ENCODE data around the gene PHTF1. TPM values are rescaled to one million over a fixed set of nuclear protein-coding genes. Genes with fewer than 3 reads are reported as not detected.

Gene PHTF1
- polyA plus RNA-seq, 3 donors = 6.7 to 12.2 (median 11.1) TPM

DNA sequence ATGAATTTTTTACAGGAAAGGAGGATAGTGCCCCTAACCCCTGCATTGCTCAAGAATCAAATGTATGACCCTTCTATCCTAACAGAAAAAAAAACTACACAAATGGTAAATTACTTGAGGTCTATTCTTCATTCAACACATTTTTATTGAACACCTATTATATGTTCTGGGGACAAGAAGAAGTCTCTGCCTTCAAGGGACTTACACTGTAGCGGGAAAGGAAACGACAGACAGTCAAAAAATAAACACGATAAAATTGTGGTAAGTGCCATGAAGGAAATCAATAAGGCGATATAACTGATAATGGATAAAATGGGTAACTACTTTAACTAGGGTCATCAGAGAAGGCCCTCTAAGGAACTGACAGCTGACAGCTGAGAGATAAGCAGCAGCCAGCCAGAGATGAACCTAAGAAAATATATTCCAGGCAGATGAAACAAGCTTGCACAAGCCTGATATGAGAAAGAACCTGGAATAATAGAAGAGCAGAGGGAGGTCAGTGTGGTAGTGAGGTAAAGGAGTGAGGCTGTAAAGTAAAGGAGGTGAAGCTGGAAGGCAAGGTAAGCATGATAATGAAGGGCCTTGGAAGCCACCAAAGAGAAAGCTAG lies 66.4 kb downstream of the PHTF1 start:
- H3K4me3 Mint-ChIP-seq = no peak overlapping the region
- TF ChIP-seq, protein P1, sequence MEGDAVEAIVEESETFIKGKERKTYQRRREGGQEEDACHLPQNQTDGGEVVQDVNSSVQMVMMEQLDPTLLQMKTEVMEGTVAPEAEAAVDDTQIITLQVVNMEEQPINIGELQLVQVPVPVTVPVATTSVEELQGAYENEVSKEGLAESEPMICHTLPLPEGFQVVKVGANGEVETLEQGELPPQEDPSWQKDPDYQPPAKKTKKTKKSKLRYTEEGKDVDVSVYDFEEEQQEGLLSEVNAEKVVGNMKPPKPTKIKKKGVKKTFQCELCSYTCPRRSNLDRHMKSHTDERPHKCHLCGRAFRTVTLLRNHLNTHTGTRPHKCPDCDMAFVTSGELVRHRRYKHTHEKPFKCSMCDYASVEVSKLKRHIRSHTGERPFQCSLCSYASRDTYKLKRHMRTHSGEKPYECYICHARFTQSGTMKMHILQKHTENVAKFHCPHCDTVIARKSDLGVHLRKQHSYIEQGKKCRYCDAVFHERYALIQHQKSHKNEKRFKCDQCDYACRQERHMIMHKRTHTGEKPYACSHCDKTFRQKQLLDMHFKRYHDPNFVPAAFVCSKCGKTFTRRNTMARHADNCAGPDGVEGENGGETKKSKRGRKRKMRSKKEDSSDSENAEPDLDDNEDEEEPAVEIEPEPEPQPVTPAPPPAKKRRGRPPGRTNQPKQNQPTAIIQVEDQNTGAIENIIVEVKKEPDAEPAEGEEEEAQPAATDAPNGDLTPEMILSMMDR (IDR thresholded peaks at IDR 0.05) = no peak
- H3K79me2 ChIP-seq (ENCODE audit: insufficient read depth, low read length) = no peaks in the 10 kb centered on the region
- peaks cover 20 to 44% of the 10 kb centered on the region in 2 donors for H3K36me3 Mint-ChIP-seq
- H3K4me3 ChIP-seq (replicated peaks in 1 of 3; ENCODE audit: low read depth in 2 of 3, low read length in 3 of 3) = no peak overlapping the region
- 100% methylated on average over 3 of the region's 4 CpGs for WGBS (ENCODE audit: insufficient coverage)
- peaks cover 6 to 10% of the 10 kb centered on the region in 2 donors for H3K4me1 ChIP-seq (ENCODE audit: control insufficient read depth in 1 of 2, insufficient read depth in 2 of 2, low read length in 2 of 2)
- H2AFZ ChIP-seq (ENCODE audit: insufficient read depth, low read depth, low read length, poor library complexity, severe bottlenecking) = no peak overlapping the region
- no peak for DNase-seq
- H3K4me2 ChIP-seq (replicated peaks; ENCODE audit: extremely low read depth, low read length, poor library complexity, severe bottlenecking) = no peak overlapping the region
- H3K27me3 ChIP-seq (ENCODE audit: control insufficient read depth in 2 of 2, insufficient read depth in 2 of 2, low read length in 2 of 2) = no peaks in the 10 kb centered on the region
- peaks cover 0 to 17% of the 10 kb centered on the region in 2 donors for H3K9me3 ChIP-seq (replicated peaks in 1 of 2; ENCODE audit: control insufficient read depth in 1 of 2, insufficient read depth in 1 of 2, low read length in 2 of 2)
- H3K27ac ChIP-seq (ENCODE audit: low read depth in 1 of 2, low read length in 2 of 2) = no peak overlapping the region
- no peak overlapping the region for H3K9ac ChIP-seq (ENCODE audit: insufficient read depth, low read length, poor library complexity, severe bottlenecking)
- intact Hi-C loops (cut with micrococcal nuclease) = no loop called here
- peaks cover 6 to 19% (median 13%) of the 10 kb centered on the region in 7 donors for H3K9me3 Mint-ChIP-seq
- peaks cover 0 to 1% (median 0%) of the 10 kb centered on the region in 3 donors for H3K27me3 Mint-ChIP-seq (ENCODE audit: low read depth in 3 of 3)
- no peak overlapping the region for H3K27ac Mint-ChIP-seq
- peaks cover 9% of the 10 kb centered on the region for H3K4me1 Mint-ChIP-seq
- H3K36me3 ChIP-seq (replicated peaks in 1 of 2; ENCODE audit: control insufficient read depth in 1 of 2, insufficient read depth in 2 of 2, low read length in 2 of 2) = peaks cover 9 to 41% of the 10 kb centered on the region in 2 donors
- no peaks in the 10 kb centered on the region for H4K20me1 ChIP-seq (ENCODE audit: insufficient read depth, low read length)

DNA sequence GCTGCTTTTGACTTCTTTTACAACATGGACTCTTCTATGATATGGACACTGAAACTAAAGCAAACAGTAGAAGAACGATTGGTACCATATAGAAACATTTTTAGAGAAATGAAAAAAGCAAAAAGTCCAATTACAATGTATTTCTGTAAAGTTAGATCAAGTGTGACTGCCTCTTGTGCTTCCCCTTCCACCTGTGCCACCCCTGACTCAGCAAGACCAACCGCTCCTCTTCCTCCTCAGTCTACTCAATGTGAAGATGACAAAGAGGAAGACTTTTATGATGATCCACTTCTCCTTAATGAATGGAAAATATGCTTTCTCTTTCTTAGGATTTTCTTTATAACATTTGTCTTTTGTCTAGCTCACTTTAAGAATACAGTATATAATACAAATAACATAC lies 66.9 kb downstream of the PHTF1 start:
- no peaks in the 10 kb centered on the region for H3K27me3 ChIP-seq (ENCODE audit: control insufficient read depth in 2 of 2, insufficient read depth in 2 of 2, low read length in 2 of 2)
- H3K9me3 ChIP-seq (replicated peaks in 1 of 2; ENCODE audit: control insufficient read depth in 1 of 2, insufficient read depth in 1 of 2, low read length in 2 of 2) = peaks cover 0 to 17% of the 10 kb centered on the region in 2 donors
- Mint-ChIP-seq H3K36me3 (peaks cover 15 to 39% of the 10 kb centered on the region in 2 donors), H3K4me3 (no peak overlapping the region), H3K9me3 (peaks cover 6 to 19% (median 13%) of the 10 kb centered on the region in 7 donors), H3K27me3 (ENCODE audit: low read depth in 3 of 3) (peaks cover 0 to 1% (median 0%) of the 10 kb centered on the region in 3 donors), H3K27ac (peak overlapping the region in 2 of 7 donors; percentile 14 to 60), H3K4me1 (peaks cover 9% of the 10 kb centered on the region)
- H3K4me1 ChIP-seq (ENCODE audit: control insufficient read depth in 1 of 2, insufficient read depth in 2 of 2, low read length in 2 of 2) = peaks cover 6 to 10% of the 10 kb centered on the region in 2 donors
- no peak overlapping the region for H3K4me3 ChIP-seq (replicated peaks in 1 of 3; ENCODE audit: low read depth in 2 of 3, low read length in 3 of 3)
- H3K27ac ChIP-seq (ENCODE audit: low read depth in 1 of 2, low read length in 2 of 2) = peak overlapping the region in 1 of 2 donors; percentile 5
- DNase-seq = peak in 1 of 3 donors; percentile 26
- H3K36me3 ChIP-seq (replicated peaks in 1 of 2; ENCODE audit: control insufficient read depth in 1 of 2, insufficient read depth in 2 of 2, low read length in 2 of 2) = peaks cover 8 to 35% of the 10 kb centered on the region in 2 donors
- H2AFZ ChIP-seq (ENCODE audit: insufficient read depth, low read depth, low read length, poor library complexity, severe bottlenecking) = no peak overlapping the region
- intact Hi-C loops (cut with micrococcal nuclease) = no loop called here
- H3K9ac ChIP-seq (ENCODE audit: insufficient read depth, low read length, poor library complexity, severe bottlenecking) = no peak overlapping the region
- H4K20me1 ChIP-seq (ENCODE audit: insufficient read depth, low read length) = no peaks in the 10 kb centered on the region
- TF ChIP-seq, protein P1 (IDR thresholded peaks at IDR 0.05) = no peak
- no peak overlapping the region for H3K4me2 ChIP-seq (replicated peaks; ENCODE audit: extremely low read depth, low read length, poor library complexity, severe bottlenecking)
- no CpG with 5 or more reads among the region's 2 CpGs for WGBS (ENCODE audit: insufficient coverage)
- H3K79me2 ChIP-seq (ENCODE audit: insufficient read depth, low read length) = no peaks in the 10 kb centered on the region

Measured in CD14-positive monocyte (primary cell).